GM10847 (cell line): ENCODE measurements around the gene SYK.

Experiments
- POLR2A ChIP-seq: IDR thresholded peaks from 2 replicates; pipeline ENCODE4 v1.6.1; 2011; ENCODE audit not compliant: insufficient read length; ENCODE audit errors: extremely low read depth

The SYK gene

GRCh38 chr9:90815944-90816357, 14.3 kb downstream of the SYK start:
- TF ChIP-seq POLR2A: no peak

- TF ChIP-seq POLR2A: no peak
Measured at GRCh38 chr9:90816690-90817089, 15.1 kb downstream of the SYK start.

GRCh38 chr9:90818279-90818678, 16.7 kb downstream of the SYK start:
- no peak for TF ChIP-seq POLR2A

- no peak for TF ChIP-seq POLR2A
Measured at GRCh38 chr9:90821697-90822096, 20.1 kb downstream of the SYK start.

- TF ChIP-seq POLR2A: no peak
Measured at GRCh38 chr9:90822866-90823265, 21.2 kb downstream of the SYK start.

GRCh38 chr9:90825586-90825985, 24.0 kb downstream of the SYK start:
- no peak for TF ChIP-seq POLR2A

- no peak for TF ChIP-seq POLR2A
Measured at GRCh38 chr9:90826326-90827020, 24.9 kb downstream of the SYK start.

- TF ChIP-seq POLR2A: no peak
Measured at GRCh38 chr9:90827181-90827871, 25.7 kb downstream of the SYK start.

- no peak for TF ChIP-seq POLR2A
Measured at GRCh38 chr9:90830051-90830450, 28.4 kb downstream of the SYK start.

- no peak for TF ChIP-seq POLR2A
Measured at GRCh38 chr9:90830977-90831376, 29.4 kb downstream of the SYK start.

GRCh38 chr9:90832261-90832660, 30.6 kb downstream of the SYK start:
- TF ChIP-seq POLR2A: no peak

GRCh38 chr9:90834828-90835595, 33.4 kb downstream of the SYK start:
- TF ChIP-seq POLR2A: no peak

GRCh38 chr9:90836411-90837080, 34.9 kb downstream of the SYK start:
- TF ChIP-seq POLR2A: no peak

- no peak for TF ChIP-seq POLR2A
Measured at GRCh38 chr9:90838098-90838497, 36.5 kb downstream of the SYK start.

- TF ChIP-seq POLR2A: no peak
Measured at GRCh38 chr9:90838581-90839154, 37.0 kb downstream of the SYK start.
